A673 (cell line): Measurements from ENCODE around the gene FBLN1. TPM values are rescaled to one million over a fixed set of nuclear protein-coding genes. Genes with fewer than 3 reads are reported as not detected.

Experiments
- BruUV-seq: library from RNA; stranded (reverse); fragments of 400-500 nt; replicated peaks from 2 replicates; lab custom pipeline; 2021; lab: Mats Ljungman, UMichigan
- CTCF ChIA-PET: fragments of 300-600 bp; sonication (Branson Sonifier 250); formaldehyde crosslinking; loops from one replicate; lab custom pipeline; 2022; ENCODE audit warnings: antibody characterized with exemption; lab: Charles Lee
- POLR2A ChIA-PET: fragments of 300-600 bp; sonication (Branson Sonifier 250); formaldehyde crosslinking; loops from one replicate; lab custom pipeline; 2022; ENCODE audit warnings: antibody characterized with exemption; ENCODE audit not compliant: low non-redundant PET; lab: Charles Lee
- DNase-seq: peaks from one replicate; pipeline ENCODE4 v3.0.0-alpha.2; 2015; ENCODE audit warnings: low spot score
- H3K27ac ChIP-seq: fragments of 200-600 bp; sonication (generic); 2 replicates; pipeline ENCODE4 v1.5.1; 2016; ENCODE audit warnings: mixed run types, low read depth, mild to moderate bottlenecking, mixed read lengths, antibody characterized with exemption, low read length; ENCODE audit not compliant: poor library complexity, severe bottlenecking
- H3K27me3 ChIP-seq: fragments of 200-600 bp; sonication (generic); replicated peaks from 2 replicates; pipeline ENCODE4 v1.6.1; 2017; ENCODE audit warnings: mixed run types, low read depth, mild to moderate bottlenecking, mixed read lengths, antibody characterized with exemption, low read length; ENCODE audit not compliant: insufficient read depth, poor library complexity
- H3K36me3 ChIP-seq: fragments of 200-600 bp; sonication (generic); 2 replicates; pipeline ENCODE4 v1.6.1; 2016; ENCODE audit warnings: mixed run types, mild to moderate bottlenecking, mixed read lengths, antibody characterized with exemption, low read length; ENCODE audit not compliant: insufficient read depth, poor library complexity, severe bottlenecking
- H3K4me1 ChIP-seq: fragments of 200-600 bp; sonication (generic); 2 replicates; pipeline ENCODE4 v1.6.1; 2017; ENCODE audit warnings: mixed run types, mild to moderate bottlenecking, mixed read lengths, antibody characterized with exemption, low read length; ENCODE audit not compliant: insufficient read depth, poor library complexity, severe bottlenecking
- H3K4me3 ChIP-seq: fragments of 200-600 bp; sonication (generic); 2 replicates; pipeline ENCODE4 v1.5.1; 2016; ENCODE audit warnings: low read depth, mixed run types, mild to moderate bottlenecking, mixed read lengths, low read length; ENCODE audit not compliant: poor library complexity, severe bottlenecking
- H3K9me3 ChIP-seq: fragments of 200-600 bp; sonication (generic); 2 replicates; pipeline ENCODE4 v1.6.1; 2016; ENCODE audit warnings: mixed run types, low read depth, mild to moderate bottlenecking, mixed read lengths, antibody characterized with exemption, low read length; ENCODE audit not compliant: poor library complexity, severe bottlenecking
- EZH2 ChIP-seq: fragments of 200-600 bp; sonication (generic); IDR thresholded peaks from 2 replicates; pipeline ENCODE4 v1.6.1; 2017; ENCODE audit warnings: borderline replicate concordance, low read depth, mild to moderate bottlenecking, mixed read lengths, antibody characterized with exemption, low read length; ENCODE audit not compliant: poor library complexity, severe bottlenecking
- intact Hi-C: fragments of 100-400 bp; cut with micrococcal nuclease; formaldehyde crosslinking; loops from one replicate; pipeline ENCODE4 v1.10.0; 2022; ENCODE audit not compliant: unreplicated experiment
- total RNA-seq: library from RNA; stranded (reverse); gene quantifications from 2 replicates; pipeline ENCODE4 v1.2.3, GENCODE V29; 2021
- TF ChIP-seq, protein P1 (sequence below): fragments of 300-800, 200-600 bp; sonication (generic); conservative IDR thresholded peaks from 2 replicates; pipeline ENCODE4 v1.5.1; 2017; ENCODE audit warnings: low read depth, mild to moderate bottlenecking, antibody characterized with exemption, low read length, moderate library complexity, mixed read lengths

Gene FBLN1
- total RNA-seq, 1 experiment from 2014 or later, result 96.4 TPM

DNA sequence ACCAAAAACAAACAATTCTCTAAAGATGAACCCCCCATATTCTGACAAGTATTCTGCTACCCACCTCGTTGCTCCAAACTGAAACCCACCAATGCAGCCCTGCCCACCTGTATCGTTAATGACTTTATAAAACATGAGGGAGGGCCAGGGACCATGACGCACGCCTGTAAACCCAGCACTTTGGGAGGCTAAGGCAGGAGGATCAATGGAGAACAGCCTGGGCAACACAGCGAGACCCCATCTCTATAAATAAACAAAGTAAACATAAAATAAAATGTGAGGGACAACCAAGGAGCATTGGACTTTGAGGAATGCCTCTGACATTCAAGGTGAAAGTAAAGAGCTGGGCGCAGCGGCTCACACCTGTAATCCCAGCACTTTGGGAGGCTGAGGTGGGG lies 129.2 kb downstream of the FBLN1 start:
- intact Hi-C loops, result no loop called here
- H3K36me3 ChIP-seq, result no peaks in the 10 kb centered on the region
- no peak for TF ChIP-seq EZH2
- TF ChIP-seq, protein P1, sequence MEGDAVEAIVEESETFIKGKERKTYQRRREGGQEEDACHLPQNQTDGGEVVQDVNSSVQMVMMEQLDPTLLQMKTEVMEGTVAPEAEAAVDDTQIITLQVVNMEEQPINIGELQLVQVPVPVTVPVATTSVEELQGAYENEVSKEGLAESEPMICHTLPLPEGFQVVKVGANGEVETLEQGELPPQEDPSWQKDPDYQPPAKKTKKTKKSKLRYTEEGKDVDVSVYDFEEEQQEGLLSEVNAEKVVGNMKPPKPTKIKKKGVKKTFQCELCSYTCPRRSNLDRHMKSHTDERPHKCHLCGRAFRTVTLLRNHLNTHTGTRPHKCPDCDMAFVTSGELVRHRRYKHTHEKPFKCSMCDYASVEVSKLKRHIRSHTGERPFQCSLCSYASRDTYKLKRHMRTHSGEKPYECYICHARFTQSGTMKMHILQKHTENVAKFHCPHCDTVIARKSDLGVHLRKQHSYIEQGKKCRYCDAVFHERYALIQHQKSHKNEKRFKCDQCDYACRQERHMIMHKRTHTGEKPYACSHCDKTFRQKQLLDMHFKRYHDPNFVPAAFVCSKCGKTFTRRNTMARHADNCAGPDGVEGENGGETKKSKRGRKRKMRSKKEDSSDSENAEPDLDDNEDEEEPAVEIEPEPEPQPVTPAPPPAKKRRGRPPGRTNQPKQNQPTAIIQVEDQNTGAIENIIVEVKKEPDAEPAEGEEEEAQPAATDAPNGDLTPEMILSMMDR, result no peak
- DNase-seq, result no peak
- peaks cover 30% of the 10 kb centered on the region for H3K27me3 ChIP-seq
- H3K4me3 ChIP-seq, result no peak overlapping the region
- H3K4me1 ChIP-seq, result no peaks in the 10 kb centered on the region
- ChIA-PET POLR2A (no interaction called here), CTCF (no interaction called here)
- H3K27ac ChIP-seq, result no peak overlapping the region
- H3K9me3 ChIP-seq, result no peaks in the 10 kb centered on the region
- no TSS peak for BruUV-seq

- Histone ChIP-seq H3K4me1 (no peaks in the 10 kb centered on the region), H3K4me3 (no peak overlapping the region), H3K36me3 (no peaks in the 10 kb centered on the region), H3K27me3 (peaks cover 30% of the 10 kb centered on the region), H3K27ac (no peak overlapping the region), H3K9me3 (no peaks in the 10 kb centered on the region)
- no peak for TF ChIP-seq EZH2
- TF ChIP-seq, protein P1, result no peak
- intact Hi-C loops, result no loop called here
- no peak for DNase-seq
- ChIA-PET POLR2A (no interaction called here), CTCF (no interaction called here)
- BruUV-seq, result no TSS peak
Observed at GRCh38 chr22:45632791-45633515, 130.3 kb downstream of the FBLN1 start.

GRCh38 chr22:45636683-45637082 lies 134.0 kb downstream of the FBLN1 start:
- intact Hi-C loops, result no loop called here
- no peak for DNase-seq
- Histone ChIP-seq H3K27ac (no peak overlapping the region), H3K9me3 (no peaks in the 10 kb centered on the region), H3K36me3 (no peaks in the 10 kb centered on the region), H3K4me1 (no peaks in the 10 kb centered on the region), H3K4me3 (no peak overlapping the region), H3K27me3 (peaks cover 23% of the 10 kb centered on the region)
- ChIA-PET POLR2A (no interaction called here), CTCF (no interaction called here)
- no TSS peak for BruUV-seq
- no peak for TF ChIP-seq EZH2
- TF ChIP-seq, protein P1, result no peak
